Measurements from ENCODE around the gene IQGAP2.
"Not testable (repeated sequence)": the region's sequence is repeated elsewhere in the genome, so short reads cannot be mapped to it uniquely, and the experiment has no call there.

The IQGAP2 gene

DNA sequence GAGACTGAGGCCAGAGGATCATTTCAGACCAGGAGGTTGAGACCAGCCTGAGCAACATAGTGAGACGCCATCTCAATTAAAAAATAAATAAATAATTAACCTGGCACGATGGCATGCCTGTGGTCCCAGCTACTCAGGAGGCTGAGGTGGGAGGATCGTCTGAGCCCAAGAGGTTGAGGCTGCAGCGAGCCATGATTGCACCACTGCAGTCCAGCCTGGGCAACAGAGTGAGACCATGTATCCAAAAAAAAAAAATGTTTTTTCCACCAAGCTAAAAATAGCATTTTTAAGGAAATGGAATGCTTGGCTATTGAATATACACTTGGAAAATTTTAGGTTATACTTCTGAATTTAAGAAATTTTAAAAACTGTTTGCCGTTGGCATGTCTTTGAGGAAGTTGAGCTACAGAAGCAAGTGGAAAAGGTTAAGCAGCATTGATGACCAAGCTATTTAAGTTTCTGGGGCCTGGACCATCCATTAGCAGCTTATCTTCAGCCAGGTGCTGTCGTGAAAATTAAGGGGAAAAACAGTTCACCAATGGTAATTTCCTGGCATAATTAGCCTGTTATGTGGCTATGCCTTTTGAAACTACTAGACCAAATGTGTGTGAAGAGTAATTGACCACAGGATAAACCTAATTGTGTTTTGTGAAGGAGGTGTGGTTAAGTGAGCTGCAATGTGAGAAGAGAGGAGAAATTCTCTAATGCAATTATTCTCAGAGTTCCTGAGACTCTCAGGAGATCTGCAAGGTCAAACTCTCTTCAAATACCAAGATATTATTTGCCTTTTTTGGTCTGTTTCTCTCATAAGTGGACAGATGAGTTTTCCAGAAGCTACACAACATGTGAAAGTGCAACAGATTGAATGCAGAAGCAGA, 333.8 kb downstream of the IQGAP2 start:
- Histone ChIP-seq H3K9me2 (replicated peaks; ENCODE audit: low read depth, low read length) (no peaks in the 10 kb centered on the region), H3K9ac (ENCODE audit: low read depth, low read length, poor library complexity, severe bottlenecking) (no peak overlapping the region), H3K27me3 (ENCODE audit: insufficient read depth, low read length, poor library complexity, severe bottlenecking) (no peaks in the 10 kb centered on the region), H3F3A (ENCODE audit: low read depth) (peaks cover 8% of the 10 kb centered on the region; the same call in 1 of the 2 replicates), H3K4me3 (ENCODE audit: low read length, poor library complexity, severe bottlenecking) (no peak overlapping the region), H3K4me2 (ENCODE audit: low read depth, low read length, poor library complexity, severe bottlenecking) (peak overlapping the region; percentile 74), H4K20me1 (ENCODE audit: insufficient read depth, low read length, poor library complexity, severe bottlenecking) (no peaks in the 10 kb centered on the region), H2AFZ (ENCODE audit: low read length) (no peak overlapping the region), H3K9me3 (ENCODE audit: insufficient read depth, low read depth, low read length) (no peaks in the 10 kb centered on the region), H3K79me2 (ENCODE audit: insufficient read depth, low read length) (no peaks in the 10 kb centered on the region; the same call in 1 of the 2 replicates), H3K4me1 (ENCODE audit: insufficient read depth, low read length, poor library complexity, severe bottlenecking) (peaks cover 40% of the 10 kb centered on the region), H3K36me3 (ENCODE audit: insufficient read depth, low read length) (peaks cover 27% of the 10 kb centered on the region; the same call in 1 of the 2 replicates)
- TF ChIP-seq EZH2phosphoT487 (IDR thresholded peaks at IDR 0.05; ENCODE audit: borderline replicate concordance): no peak
- TF ChIP-seq, protein P1, sequence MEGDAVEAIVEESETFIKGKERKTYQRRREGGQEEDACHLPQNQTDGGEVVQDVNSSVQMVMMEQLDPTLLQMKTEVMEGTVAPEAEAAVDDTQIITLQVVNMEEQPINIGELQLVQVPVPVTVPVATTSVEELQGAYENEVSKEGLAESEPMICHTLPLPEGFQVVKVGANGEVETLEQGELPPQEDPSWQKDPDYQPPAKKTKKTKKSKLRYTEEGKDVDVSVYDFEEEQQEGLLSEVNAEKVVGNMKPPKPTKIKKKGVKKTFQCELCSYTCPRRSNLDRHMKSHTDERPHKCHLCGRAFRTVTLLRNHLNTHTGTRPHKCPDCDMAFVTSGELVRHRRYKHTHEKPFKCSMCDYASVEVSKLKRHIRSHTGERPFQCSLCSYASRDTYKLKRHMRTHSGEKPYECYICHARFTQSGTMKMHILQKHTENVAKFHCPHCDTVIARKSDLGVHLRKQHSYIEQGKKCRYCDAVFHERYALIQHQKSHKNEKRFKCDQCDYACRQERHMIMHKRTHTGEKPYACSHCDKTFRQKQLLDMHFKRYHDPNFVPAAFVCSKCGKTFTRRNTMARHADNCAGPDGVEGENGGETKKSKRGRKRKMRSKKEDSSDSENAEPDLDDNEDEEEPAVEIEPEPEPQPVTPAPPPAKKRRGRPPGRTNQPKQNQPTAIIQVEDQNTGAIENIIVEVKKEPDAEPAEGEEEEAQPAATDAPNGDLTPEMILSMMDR (conservative IDR thresholded peaks at IDR 0.05; ENCODE audit: low read length): no peak

DNA sequence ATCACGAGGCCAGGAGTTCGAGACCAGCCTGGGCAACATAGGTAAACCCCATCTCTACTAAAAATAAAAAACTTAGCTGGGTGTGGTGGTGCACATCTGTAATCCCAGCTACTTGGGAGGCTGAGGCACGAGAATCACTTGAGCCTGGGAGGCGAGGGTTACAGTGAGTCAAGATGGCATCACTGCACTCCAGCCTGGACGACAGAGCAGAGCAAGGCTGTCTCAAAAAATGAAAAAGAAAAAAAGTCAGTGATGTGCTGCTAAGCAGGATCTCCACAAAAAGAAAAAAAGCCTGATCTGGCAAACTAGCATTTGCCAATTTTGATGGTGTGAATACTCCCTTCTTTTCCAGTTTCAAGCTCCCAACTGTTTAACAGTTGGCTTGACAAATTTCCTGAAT, 334.8 kb downstream of the IQGAP2 start:
- Histone ChIP-seq H3K9me2 (replicated peaks; ENCODE audit: low read depth, low read length) (no peaks in the 10 kb centered on the region), H3K79me2 (ENCODE audit: insufficient read depth, low read length) (no peaks in the 10 kb centered on the region), H3K4me3 (ENCODE audit: low read length, poor library complexity, severe bottlenecking) (no peak overlapping the region), H2AFZ (ENCODE audit: low read length) (no peak overlapping the region), H3F3A (ENCODE audit: low read depth) (peaks cover 8% of the 10 kb centered on the region; the same call in 1 of the 2 replicates), H3K4me2 (ENCODE audit: low read depth, low read length, poor library complexity, severe bottlenecking) (peak overlapping the region; percentile 74), H3K4me1 (ENCODE audit: insufficient read depth, low read length, poor library complexity, severe bottlenecking) (peaks cover 40% of the 10 kb centered on the region), H3K27me3 (ENCODE audit: insufficient read depth, low read length, poor library complexity, severe bottlenecking) (no peaks in the 10 kb centered on the region), H3K9me3 (ENCODE audit: insufficient read depth, low read depth, low read length) (no peaks in the 10 kb centered on the region), H3K36me3 (ENCODE audit: insufficient read depth, low read length) (peaks cover 17% of the 10 kb centered on the region; the same call in 1 of the 2 replicates), H4K20me1 (ENCODE audit: insufficient read depth, low read length, poor library complexity, severe bottlenecking) (no peaks in the 10 kb centered on the region), H3K9ac (ENCODE audit: low read depth, low read length, poor library complexity, severe bottlenecking) (peak overlapping the region; percentile 5)
- no peak for TF ChIP-seq EZH2phosphoT487 (IDR thresholded peaks at IDR 0.05; ENCODE audit: borderline replicate concordance)
- TF ChIP-seq, protein P1 (conservative IDR thresholded peaks at IDR 0.05; ENCODE audit: low read length): no peak

DNA sequence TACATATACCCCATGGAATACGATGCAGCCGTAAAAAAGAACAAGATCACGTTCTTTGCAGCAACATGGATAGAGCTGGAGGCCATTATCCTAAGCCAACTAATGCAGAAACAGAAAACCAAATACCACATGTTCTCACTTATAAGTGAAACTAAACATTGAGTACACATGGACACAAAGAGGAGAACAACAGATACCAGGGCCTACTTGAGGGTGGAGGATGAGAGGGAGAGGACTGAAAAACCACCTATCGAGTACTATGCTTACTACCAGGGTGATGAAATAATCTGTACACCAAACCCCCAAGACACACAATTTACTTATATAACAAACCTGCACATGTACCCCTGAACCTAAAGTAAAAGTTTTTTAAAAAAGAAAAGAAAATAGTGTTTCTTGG, 338.4 kb downstream of the IQGAP2 start:
- H4K20me1 ChIP-seq (ENCODE audit: insufficient read depth, low read length, poor library complexity, severe bottlenecking); H3F3A ChIP-seq (ENCODE audit: low read depth); H3K9ac ChIP-seq (ENCODE audit: low read depth, low read length, poor library complexity, severe bottlenecking); H3K36me3 ChIP-seq (ENCODE audit: insufficient read depth, low read length); H3K9me3 ChIP-seq (ENCODE audit: insufficient read depth, low read depth, low read length); H3K9me2 ChIP-seq (replicated peaks; ENCODE audit: low read depth, low read length); H2AFZ ChIP-seq (ENCODE audit: low read length); H3K4me2 ChIP-seq (ENCODE audit: low read depth, low read length, poor library complexity, severe bottlenecking); H3K27me3 ChIP-seq (ENCODE audit: insufficient read depth, low read length, poor library complexity, severe bottlenecking); H3K79me2 ChIP-seq (ENCODE audit: insufficient read depth, low read length); H3K4me3 ChIP-seq (ENCODE audit: low read length, poor library complexity, severe bottlenecking): not testable (repeated sequence)
- H3K4me1 ChIP-seq (ENCODE audit: insufficient read depth, low read length, poor library complexity, severe bottlenecking): peaks cover 30% of the 10 kb centered on the region
